ENCODE measurements around the gene DPPA2.

The DPPA2 gene, protein sequence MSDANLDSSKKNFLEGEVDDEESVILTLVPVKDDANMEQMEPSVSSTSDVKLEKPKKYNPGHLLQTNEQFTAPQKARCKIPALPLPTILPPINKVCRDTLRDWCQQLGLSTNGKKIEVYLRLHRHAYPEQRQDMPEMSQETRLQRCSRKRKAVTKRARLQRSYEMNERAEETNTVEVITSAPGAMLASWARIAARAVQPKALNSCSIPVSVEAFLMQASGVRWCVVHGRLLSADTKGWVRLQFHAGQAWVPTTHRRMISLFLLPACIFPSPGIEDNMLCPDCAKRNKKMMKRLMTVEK

DNA sequence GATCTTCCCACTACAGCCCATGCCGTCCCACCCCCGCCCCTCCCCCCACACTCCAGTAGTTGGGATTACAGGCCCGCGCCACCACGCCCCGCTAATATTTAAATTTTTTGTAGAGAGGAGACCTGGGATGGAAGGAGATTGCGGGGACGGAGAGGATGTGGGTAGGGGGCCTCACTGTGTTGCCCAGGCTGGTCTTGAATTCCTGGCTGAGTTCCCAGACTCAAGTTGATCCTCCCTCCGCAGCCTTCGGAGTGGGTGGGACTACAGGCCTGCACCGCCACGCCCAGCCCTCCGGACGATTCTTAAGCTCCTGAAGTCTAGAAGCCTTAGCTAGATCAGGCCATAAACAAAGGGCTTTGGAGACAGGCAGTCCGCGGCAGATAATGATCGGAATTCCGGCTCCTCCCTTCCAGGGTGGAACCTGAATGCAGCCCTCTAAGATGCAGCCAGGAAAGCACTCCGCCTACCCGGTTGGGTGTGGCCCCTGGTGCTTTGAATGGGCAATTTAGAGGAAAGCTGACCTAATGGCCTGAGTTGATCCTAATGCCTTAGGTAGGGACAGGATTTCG, at the start of gene DPPA2:
DPPA2 (minus strand) TSS at position 356 of the 569 bp plus-strand sequence. CDS start 1,975 bp downstream, outside the sequence.
- TF ChIP-seq, protein P1, sequence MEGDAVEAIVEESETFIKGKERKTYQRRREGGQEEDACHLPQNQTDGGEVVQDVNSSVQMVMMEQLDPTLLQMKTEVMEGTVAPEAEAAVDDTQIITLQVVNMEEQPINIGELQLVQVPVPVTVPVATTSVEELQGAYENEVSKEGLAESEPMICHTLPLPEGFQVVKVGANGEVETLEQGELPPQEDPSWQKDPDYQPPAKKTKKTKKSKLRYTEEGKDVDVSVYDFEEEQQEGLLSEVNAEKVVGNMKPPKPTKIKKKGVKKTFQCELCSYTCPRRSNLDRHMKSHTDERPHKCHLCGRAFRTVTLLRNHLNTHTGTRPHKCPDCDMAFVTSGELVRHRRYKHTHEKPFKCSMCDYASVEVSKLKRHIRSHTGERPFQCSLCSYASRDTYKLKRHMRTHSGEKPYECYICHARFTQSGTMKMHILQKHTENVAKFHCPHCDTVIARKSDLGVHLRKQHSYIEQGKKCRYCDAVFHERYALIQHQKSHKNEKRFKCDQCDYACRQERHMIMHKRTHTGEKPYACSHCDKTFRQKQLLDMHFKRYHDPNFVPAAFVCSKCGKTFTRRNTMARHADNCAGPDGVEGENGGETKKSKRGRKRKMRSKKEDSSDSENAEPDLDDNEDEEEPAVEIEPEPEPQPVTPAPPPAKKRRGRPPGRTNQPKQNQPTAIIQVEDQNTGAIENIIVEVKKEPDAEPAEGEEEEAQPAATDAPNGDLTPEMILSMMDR (IDR thresholded peaks at IDR 0.05): no peak

DNA sequence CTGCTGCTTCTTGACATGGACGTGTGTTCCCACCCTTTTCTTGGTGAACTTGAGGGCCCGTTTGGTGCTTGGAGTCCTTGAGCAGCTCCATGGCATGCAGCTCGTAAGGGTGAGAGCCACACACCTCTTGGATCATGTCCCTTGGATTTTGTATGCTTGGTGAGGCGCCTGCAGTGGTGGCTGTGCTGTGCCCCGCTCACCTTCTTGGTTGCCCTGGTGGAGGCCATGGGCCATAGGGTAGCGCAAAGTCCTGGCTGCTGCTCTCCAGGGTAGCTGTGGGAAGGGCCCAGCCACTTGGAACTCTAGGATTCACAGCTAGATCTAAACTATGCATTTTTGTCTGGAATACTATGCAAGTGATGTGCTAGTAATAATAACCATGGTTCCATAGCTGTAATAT, 47.8 kb upstream of the DPPA2 start:
- TF ChIP-seq, protein P1 (IDR thresholded peaks at IDR 0.05): no peak

DNA sequence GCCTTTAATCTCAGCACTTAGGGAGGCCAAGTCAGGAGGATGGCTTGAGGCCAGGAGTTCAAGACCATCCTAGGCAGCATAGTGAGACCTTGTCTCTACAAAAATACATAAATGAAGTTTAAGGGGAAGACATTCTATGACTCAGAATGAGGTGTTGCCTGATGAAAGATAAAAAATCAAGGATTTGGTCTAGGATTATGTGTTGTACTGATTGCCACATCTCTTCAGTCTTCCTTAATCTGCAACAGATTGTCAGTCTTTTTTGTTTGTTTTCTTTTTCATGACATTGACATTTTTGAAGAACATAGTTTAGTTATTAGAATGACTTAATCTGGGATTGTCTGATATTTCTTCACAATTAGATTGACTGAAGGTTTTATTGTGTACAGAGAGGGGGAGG, 47.3 kb upstream of the DPPA2 start:
- TF ChIP-seq, protein P1 (IDR thresholded peaks at IDR 0.05): no peak

DNA sequence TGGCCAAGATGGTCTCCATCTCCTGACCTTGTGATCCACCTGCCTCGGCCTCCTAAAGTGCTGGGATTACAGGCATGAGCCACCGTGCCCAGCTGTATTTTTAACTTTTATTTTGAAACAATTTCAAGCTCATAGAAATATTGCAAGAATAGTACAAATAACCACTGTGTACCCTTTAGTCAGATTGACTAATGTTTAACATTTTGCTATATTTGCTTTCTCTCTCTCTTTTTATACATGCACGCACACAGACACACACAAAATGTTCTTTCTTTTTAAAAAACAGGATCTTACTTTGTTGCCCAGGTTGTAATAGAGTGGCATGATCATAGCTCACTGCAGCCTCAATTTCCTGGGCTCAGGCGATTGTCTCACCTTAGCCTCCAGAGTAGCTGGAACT, 46.5 kb upstream of the DPPA2 start:
- TF ChIP-seq, protein P1 (IDR thresholded peaks at IDR 0.05): no peak

DNA sequence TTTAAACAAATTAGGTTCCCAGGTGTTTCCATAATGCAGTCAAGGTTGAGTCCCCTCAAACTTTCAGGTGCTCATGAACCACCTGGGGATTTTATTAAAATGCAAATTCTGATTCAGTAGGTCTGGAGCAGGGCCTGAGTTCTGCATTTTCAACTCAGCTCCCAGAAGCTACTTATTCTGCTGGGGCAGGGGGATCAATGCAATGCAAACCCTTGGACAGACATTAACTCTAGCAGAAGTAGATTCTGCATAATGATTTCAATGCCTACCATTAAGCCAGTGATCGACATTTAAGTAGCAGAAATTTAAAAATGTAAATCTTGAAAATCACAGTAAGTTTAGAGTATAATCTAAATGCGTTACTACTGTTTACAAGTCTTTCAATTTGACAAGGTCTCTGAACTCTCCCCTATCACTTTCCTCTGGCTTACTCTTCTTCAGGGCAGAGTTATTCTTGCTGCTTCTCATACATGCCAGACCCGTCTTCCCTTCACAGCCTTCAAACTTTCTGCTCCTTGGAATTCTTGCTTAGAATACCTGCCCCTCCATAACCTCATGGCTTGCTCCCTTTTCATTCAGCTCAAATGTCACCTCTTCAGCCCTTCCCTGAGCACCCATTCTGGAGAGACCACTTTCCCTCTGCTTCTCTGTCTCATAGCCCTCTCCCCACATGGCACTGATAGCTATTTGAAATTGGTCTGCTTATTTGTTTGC, 40.3 kb upstream of the DPPA2 start:
- TF ChIP-seq, protein P1 (IDR thresholded peaks at IDR 0.05): no peak

DNA sequence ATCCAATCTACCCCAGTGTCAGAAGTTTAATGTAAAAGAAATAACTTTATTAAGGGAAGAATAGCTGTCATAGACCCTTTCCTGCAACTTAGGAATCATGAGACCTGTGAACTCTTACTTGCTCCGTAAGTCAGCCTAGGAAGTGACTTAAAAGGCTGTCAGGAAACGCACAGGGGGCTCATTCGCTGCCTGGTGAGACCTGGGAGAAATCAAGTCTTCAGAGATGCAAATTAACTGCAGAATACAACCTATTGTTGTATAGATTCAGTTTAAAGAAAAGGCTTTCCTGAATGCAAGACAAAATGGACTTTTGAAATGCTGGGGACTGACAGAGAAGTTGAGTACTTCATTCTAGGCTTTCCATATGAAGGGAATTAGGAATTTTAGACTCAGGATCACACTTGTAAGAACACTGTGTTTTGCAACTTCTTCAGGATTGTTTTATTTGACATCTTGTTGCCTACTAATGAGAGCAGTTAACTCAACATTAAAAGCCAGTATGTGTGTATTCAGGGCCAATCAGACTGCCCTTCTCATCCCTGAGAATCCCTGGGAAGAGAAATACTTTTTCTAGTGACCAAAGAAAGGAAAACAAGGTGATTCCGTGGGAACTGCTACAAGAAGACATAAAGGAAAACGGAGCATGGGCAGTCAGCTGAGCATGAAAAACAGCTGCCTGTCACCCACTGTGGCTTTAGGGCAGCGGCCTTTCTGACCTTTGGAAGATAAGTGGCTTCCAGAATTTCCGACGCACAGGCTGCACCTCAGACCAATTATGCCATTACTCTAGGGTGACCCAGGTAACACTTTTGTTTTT, 39.5 kb upstream of the DPPA2 start:
- TF ChIP-seq, protein P1 (IDR thresholded peaks at IDR 0.05): no peak

DNA sequence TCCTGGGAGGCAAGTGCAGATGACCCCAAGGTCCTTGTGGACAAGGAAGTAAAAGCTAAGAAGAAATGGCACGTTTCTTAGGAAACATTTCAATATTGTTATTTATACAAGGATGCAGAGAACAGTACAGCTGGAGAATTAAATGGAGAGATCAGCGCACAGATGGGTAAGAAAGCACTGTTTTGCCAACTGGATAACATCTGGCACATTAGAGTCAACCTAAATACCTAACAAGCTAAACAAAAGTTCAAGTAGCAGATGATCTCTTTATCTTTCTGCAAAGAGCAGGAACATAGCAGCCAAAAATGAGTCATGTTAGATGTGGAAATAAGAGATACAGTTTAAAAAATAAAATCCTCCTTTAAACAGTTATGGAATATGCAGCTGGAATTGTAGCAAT, 36.7 kb upstream of the DPPA2 start:
- TF ChIP-seq, protein P1 (IDR thresholded peaks at IDR 0.05): no peak
